GM21528 (cell line): ENCODE results near the gene CRYGD.

Experiments used
- ATAC-seq: cut with Tn5 transposase; IDR thresholded peaks from one replicate; pipeline ENCODE4 v1.9.1; 2021; ENCODE audit warnings: mild to moderate bottlenecking, moderate library complexity; ENCODE audit not compliant: unreplicated experiment, low FRiP score

CRYGD gene

DNA sequence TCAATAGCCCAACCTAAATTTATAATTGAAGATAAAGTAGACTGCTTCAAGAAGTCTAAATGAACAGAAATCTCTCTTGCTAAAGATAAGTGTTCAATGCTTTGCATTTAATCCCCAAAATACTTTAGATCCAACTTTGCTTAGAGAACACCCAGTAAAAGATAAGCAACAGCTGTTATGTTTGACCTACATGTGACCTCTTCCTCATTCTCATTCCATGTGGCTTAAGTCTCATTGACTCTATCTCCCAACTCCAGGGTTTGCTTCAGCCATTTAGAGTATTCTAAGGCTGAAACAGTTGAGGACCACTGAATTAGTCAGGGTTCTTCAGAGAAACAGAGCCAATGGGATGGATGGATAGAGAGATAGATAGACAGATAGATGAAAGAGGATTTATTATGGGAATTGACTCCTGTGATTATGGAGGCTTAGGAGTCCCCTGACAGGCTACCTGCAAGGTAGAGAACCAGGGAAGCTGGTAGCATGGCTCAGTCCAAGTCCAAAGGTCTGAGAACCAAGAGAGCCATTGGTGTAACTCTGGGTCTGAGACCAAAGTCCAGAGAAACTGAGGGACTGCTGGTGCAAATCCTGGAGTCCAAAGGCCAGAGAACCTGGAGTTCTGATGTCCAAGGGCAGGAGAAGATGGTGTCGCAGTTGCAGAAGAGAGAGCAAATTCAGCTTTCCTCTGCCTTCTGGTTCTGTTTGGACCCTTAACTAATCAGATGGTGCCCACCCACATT, 32.1 kb downstream of the CRYGD start:
- ATAC-seq, result no peak

GRCh38 chr2:208090420-208090819, 33.9 kb downstream of the CRYGD start:
- no peak for ATAC-seq

DNA sequence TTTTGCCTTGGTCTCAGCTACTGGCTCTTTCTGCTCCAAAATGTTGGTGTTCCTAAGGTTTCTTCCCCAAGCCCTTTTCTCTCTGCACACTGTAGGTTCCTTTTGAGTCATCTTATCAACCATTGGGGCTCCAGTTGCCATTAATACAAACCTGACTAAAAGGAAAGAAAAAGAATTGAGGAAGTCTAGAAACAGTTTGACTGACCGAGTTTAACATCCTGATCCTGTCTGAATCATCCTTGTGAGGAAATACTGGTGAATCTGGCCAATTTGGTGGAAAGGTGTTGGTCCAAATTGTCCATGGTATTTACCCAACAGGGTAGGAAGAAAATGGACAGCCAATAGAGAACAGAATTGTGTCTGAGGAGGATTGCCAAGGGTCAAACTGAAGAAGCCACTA, 38.3 kb downstream of the CRYGD start:
- no peak for ATAC-seq

- no peak for ATAC-seq
These were observed 40.5 kb downstream of the CRYGD start for GRCh38 chr2:208083807-208084206.

- no peak for ATAC-seq
These were observed 47.0 kb downstream of the CRYGD start for GRCh38 chr2:208077276-208077675.

- ATAC-seq, result no peak
These were observed 49.5 kb downstream of the CRYGD start for GRCh38 chr2:208074610-208075356.

DNA sequence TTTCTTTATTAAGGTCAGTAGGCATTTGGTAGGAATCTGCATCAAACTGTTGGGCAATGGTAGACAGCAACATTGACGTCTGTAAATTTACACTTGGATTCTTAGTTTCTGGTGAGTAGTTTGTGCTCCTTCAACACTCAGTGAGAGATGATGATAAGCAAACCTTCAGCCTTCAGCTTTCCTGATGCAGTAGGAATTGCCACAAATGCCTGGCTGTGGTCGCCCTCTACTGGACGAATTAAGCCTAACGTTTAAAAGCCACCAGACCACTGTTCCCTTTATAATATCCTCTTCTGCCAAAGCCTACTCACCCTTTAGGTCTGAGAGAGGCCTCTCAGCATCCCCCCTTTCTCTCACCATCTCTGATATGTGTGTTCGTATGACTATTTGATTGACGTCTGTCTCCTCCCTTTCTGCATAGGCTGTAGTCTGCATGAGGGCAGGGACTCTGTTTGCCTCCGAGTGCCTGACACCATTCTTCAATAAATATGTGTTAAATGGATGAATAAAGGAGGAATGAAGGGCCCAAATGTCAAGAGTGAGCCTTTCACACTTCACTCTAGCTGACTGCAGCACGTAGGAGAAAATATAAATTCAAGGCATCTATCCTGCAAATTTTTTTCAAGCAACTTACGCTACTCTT, 52.0 kb downstream of the CRYGD start:
- ATAC-seq, result peak; percentile 76
